RKO (cell line): ENCODE results near the gene FBXO44.
"Not testable (repeated sequence)": the region's sequence is repeated elsewhere in the genome, so short reads cannot be mapped to it uniquely, and the experiment has no call there.

Experiments used
- DNase-seq: peaks from one replicate; pipeline ENCODE4 v3.0.0-alpha.2; 2016; ENCODE audit warnings: low spot score

FBXO44 gene

GRCh38 chr1:11654137-11654938 lies at the start of gene FBXO44, which contains the start of gene FBXO2:
Gene FBXO44 (plus strand): TSS chr1:11654877. CDS start chr1:11655836, 959 bp downstream.
Gene FBXO2 (minus strand): TSS chr1:11654429. CDS start chr1:11654340, 89 bp downstream.
- DNase-seq: peak; percentile 31

DNA sequence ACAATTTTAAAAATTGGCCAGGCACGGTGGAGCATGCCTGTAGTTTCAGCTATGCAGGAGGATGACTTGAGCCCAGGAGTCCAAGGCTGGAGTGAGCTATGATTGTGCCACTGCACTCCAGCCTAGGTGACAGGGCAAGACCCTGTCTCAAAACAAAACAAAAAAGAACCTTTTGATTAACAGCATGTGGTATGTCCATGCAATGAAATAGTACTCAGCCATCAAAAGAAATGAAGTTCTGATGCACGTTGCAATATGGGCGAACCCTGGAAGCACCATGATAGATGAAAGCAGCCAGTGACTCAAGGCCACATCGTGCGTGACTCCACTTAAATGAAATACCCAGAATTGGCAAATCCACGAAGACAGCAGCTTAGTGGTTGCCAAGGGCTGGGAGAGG lies 47.9 kb upstream of the FBXO44 start:
- DNase-seq: no peak

DNA sequence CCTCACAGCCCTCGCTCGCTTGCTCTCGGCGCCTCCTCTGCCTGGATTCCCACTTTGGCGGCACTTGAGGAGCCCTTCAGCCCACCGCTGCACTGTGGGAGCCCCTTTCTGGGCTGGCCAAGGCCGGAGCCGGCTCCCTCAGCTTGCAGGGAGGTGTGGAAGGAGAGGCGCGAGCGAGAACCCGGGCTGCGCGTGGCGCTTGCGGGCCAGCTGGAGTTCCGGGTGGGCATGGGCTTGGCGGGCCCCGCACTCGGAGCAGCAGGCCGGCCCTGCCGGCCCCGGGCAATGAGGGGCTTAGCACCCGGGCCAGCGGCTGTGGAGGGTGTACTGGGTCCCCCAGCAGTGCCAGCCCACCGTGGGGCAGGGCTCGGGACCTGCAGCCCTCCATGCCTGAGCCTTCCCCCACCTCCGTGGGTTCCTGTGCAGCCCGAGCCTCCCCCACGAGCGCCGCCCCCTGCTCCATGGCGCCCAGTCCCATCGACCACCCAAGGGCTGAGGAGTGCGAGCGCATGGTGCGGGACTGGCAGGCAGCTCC lies 46.0 kb upstream of the FBXO44 start:
- not testable (repeated sequence) for DNase-seq

GRCh38 chr1:11609378-11609777 lies 45.3 kb upstream of the FBXO44 start:
- DNase-seq: not testable (repeated sequence)

- DNase-seq: no peak
Measured at GRCh38 chr1:11610629-11611180, 44.0 kb upstream of the FBXO44 start.

- DNase-seq: no peak
Measured at GRCh38 chr1:11611638-11612327, 42.9 kb upstream of the FBXO44 start.

- no peak for DNase-seq
Measured at GRCh38 chr1:11613347-11613746, 41.3 kb upstream of the FBXO44 start.

- no peak for DNase-seq
Measured at GRCh38 chr1:11615090-11615489, 39.6 kb upstream of the FBXO44 start.

- DNase-seq: no peak
Measured at GRCh38 chr1:11616766-11617165, 37.9 kb upstream of the FBXO44 start.

DNA sequence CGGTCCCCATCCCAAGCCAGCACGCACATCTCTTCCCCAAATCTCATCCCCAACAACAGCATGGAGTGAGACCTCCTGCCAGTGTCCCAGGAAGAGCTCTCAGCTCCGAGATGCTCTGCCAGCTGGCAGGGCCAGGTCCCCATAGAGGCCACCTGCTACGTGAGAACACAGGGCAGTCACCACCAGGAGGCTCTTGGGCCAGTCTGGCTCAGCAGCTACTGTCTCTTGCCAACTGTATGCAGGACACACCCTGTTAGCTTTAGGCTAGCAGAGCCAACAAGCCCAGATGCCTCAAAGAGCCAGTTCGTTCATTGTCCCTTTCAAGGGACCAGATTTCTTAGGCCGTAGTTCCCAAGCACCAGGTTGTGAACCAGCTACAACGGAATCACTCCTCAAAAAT lies 37.4 kb upstream of the FBXO44 start:
- no peak for DNase-seq

DNA sequence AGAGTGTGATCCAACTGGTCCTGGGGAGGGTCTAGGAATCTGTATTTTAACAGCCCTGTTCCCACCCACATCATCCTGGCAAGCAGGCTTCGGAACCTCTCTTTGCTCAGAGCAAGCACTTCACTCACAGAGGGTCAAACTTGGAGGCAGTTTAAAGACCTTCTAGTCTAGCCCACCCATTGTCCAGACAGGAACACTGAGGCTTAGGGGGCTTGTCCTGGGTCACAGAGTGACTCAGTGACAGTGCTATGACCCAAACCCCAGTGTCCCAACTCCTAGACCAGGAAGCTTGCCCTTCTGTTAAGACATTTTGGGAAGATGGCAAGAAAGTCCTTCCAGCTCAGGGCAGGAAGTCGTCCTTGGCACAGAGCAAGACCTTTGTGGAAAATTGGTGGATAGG lies 36.9 kb upstream of the FBXO44 start:
- no peak for DNase-seq

DNA sequence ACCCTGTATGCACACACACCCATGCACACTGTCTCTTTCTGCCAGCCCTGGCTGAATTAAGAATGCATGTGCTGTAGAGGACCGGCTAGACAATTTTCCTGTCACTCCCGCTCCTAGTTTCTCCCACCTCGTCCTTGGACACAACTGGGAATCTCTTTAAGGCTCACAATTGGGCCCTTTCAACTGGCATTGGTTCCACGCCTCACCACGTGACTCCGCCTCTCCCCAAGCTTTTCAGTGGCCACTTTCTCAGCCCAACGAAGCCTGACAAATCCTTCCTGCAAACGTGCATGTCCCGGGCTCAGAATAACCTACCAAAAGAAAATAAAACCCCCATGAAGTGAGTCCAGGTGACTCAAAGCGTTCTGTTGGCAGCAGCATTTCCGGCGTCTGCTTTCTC lies 34.3 kb upstream of the FBXO44 start:
- DNase-seq: no peak

DNA sequence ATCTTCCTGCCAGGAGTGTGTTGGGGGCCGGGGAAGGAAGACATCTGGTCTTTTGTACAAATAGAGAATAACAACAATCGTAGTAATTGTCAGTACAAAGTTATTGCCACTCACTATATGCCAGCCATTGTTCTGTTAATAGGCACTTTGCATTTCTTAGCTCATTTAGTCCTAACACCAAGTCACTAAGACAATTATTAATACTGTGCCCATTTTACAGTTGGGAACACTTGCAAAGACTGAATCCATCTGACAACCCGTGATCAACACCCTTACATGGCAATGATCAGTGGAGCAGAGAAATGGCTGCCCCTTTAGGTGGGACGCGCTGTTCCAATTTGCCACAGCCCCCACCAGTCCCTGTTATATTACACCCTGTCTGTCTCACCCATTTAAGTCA lies 33.8 kb upstream of the FBXO44 start:
- no peak for DNase-seq

- no peak for DNase-seq
Measured at GRCh38 chr1:11622398-11622797, 32.3 kb upstream of the FBXO44 start.

DNA sequence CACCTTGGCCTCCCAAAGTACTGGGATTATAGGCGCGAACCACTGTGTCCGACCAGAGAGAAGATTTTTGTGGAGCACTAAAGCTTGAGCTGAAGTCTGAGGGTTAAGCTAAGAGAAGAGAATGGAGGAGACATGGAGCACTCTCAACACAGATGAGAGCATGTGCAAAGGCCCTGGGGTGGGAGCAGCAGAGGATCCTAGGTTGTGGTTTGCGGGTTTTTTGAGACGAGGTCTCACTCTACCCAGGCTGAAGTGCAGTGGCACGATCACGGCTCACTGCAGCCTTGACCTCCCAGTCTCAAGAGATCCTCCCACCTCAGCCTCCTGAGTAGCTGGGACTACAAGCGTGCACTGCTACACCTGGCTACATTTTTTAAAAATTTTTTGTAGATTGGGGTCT lies 31.0 kb upstream of the FBXO44 start:
- DNase-seq: no peak

DNA sequence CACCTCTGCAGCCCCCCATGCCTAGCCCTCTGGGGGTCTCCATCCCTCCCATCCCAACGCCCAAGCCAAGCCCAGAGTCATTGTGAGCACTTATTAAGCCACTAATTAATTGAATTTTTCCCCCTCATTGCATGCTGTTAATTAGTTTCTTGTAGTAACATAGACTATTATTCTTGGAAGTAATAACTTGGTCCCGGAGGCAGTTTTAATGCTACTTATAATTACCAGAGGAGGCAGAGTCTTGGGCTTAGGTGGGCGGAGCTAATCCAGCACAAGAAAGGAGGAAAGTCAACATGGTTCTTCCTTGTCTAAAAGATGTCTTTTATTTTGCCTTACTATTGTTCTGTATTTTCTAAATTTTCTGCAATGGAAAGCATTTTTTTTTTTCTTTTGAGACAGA lies 28.1 kb upstream of the FBXO44 start:
- DNase-seq: no peak

DNA sequence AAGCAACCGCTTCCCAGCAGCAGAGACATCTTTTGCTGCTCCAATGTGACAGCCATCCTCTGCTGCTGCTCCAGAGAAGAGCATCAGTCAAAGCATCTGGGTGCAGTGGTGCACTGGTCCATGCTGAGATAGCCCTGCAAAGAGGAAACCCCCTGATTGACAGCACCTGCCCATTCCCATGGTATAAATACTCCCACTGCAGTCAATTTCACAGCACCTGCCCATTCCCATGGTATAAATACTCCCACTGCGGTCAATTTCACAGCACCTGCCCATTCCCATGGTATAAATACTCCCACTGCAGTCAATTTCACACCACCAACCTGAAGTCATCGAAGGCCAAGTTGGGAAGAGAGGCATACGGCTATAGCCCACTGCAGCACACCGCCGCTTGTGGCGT lies 25.9 kb upstream of the FBXO44 start:
- DNase-seq: no peak

- no peak for DNase-seq
Measured at GRCh38 chr1:11629184-11630016, 25.3 kb upstream of the FBXO44 start.

- no peak for DNase-seq
Measured at GRCh38 chr1:11634365-11635192, 20.1 kb upstream of the FBXO44 start.

- no peak for DNase-seq
Measured at GRCh38 chr1:11638121-11638520, 16.6 kb upstream of the FBXO44 start.

DNA sequence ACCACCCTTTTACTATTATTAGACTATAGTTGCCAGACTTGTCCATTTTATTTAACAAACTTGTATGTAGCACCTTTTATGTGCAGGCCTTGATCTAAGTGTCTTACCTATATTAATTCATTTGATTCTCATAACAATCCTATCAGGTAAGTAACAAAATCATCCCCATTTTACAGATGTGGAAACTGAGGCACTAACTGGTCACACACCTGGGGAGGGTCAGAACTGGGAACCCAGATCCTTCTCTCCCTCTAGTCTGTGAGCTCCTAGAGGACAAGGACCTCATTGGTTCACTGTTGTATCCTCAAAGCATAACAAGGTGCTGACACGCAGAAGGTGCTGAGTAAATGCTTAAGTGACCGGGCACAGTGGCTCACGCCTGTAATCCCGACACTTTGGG lies 15.3 kb upstream of the FBXO44 start:
- no peak for DNase-seq
